Measurements from ENCODE around the gene NHLRC4.

Gene NHLRC4, protein sequence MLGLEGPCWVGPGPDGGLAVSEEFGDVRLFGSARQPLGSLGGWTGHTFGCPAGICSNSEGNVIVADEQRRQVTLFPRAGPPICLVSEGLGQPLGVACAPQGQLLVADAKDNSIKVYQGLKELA

DNA sequence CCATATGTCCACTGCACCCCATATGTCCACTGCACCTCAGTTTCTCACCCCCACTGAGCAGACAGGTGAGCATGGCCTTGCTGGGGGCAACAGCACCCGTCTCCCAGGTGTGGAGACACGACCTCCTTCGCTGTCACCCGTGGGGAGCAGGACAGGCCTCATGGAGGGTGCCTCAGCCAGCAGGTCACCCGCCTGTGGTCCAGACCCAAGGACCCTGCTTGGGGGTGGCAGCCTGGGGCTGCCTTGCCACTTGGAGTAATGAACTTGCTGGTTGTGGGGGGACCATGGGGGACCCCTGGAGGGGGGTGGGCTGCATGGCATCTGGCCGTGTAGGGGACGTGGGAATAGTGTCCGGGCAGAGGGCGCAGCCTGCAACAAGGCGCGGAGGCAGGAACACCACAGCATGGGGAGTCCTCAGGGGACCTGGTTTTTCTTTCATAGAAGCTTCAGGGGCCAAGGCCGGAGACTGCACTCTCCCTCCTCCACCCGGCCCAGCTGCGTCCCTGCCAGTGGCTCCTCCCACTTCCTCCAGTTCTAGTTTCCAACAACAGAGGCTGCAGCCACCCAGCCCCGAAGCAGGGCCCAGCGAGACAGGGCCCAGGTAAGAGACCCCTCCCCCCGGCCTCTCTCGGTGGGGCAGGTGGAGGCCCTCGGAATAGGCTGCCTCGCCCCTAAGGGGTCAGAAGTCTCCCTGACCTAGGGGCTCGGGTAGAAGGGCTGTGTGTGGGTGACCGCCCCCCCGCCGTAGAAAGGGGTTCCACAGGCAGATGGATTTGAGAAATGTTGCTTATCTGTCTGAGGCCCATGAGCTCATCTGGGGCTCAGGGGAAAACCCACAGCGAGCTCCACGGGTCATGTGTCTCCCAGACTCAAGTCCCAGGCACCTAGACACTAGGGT lies at the start of gene NHLRC4:
Gene NHLRC4, plus strand, starts transcription at position 531 of the 898 bp plus-strand sequence. CDS start 1,043 bp downstream, outside the sequence.
- no peak for DNase-seq (ENCODE audit: low read depth)

- no peak for DNase-seq (ENCODE audit: low read depth)
Observed at GRCh38 chr16:518858-519257, 47.9 kb upstream of the NHLRC4 start.

DNA sequence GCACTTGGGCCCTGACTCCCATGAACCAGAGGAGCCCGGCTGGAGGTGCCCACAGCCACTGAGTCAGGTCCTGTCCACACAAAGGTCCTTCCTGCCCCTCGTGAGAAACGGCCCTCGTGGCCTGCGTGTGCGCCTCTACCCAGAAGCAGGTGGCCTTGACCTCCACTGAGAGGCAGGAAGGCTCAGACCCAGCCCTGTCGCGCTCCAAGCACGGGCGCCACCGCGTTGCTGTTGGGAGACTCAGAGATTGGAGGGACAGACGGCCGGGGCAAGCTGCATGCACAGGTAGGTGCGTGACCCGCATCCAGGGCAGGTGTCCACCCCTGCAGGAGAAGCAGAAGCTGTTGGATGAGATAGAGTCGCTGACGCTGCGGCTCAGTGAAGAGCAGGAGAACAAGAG lies 47.4 kb upstream of the NHLRC4 start:
- DNase-seq (ENCODE audit: low read depth), result no peak

- no peak for DNase-seq (ENCODE audit: low read depth)
Observed at GRCh38 chr16:519841-520687, 46.7 kb upstream of the NHLRC4 start.

GRCh38 chr16:520847-521246 lies 46.0 kb upstream of the NHLRC4 start:
- no peak for DNase-seq (ENCODE audit: low read depth)

GRCh38 chr16:521381-522210 lies 45.2 kb upstream of the NHLRC4 start:
- DNase-seq (ENCODE audit: low read depth), result no peak

- no peak for DNase-seq (ENCODE audit: low read depth)
Observed at GRCh38 chr16:522320-523096, 44.3 kb upstream of the NHLRC4 start.

GRCh38 chr16:523097-523741 lies 43.6 kb upstream of the NHLRC4 start:
- DNase-seq (ENCODE audit: low read depth), result no peak

DNA sequence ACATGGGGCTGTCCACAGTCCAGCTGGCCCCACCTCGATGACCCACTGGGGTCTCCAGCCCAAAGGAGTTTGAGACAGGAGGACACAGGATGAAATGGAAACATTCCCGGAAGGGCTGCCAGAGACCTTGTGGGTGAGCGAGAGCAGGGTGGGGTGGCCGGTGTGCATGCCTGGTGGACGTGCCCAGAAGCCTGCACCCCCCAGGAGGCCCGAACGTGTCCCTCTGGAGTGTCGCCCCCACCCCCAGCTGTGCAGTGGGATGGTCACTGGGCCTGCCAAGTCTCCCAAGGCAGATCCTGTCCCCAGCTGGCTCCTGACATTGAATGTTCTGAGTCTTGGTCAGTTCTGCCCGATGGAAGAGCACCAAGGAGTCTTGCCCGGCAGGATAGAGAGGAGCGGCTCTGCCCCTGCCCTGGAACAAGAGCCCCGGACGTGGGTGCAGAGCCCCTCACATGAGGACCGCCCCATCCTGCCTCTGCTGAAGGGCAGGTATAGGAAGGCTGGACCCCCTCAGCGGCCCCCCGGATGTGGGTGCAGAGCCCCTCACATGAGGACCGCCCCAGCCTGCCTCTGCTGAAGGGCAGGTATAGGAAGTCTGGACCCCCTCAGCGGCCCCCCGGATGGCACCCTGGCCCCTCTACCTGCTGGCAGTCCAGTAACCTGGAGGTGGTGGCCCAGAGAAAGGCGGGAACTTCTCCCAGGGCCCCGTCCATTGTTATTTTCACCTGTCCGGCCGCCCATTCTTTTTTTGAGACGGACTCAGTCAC lies 42.3 kb upstream of the NHLRC4 start:
- no peak for DNase-seq (ENCODE audit: low read depth)

DNA sequence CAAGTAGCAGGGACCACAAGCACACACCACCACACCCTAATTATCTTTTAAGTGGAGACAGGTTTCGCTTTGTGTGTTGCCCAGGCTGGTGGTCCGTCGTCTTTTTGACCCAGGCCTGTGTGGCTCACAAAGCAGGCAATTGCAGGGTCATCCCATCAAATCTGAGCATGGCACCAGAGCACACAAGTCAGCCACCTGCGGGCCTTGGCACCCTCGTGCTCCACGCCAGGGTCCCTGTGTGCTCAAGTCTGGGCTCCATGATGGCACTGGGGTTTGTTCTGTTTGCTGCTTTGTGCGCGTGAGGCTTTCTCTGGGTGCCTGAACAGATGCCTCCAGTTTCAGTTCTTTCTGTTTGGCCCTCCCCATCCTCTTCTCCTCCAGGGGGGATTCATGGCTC lies 41.7 kb upstream of the NHLRC4 start:
- no peak for DNase-seq (ENCODE audit: low read depth)

DNA sequence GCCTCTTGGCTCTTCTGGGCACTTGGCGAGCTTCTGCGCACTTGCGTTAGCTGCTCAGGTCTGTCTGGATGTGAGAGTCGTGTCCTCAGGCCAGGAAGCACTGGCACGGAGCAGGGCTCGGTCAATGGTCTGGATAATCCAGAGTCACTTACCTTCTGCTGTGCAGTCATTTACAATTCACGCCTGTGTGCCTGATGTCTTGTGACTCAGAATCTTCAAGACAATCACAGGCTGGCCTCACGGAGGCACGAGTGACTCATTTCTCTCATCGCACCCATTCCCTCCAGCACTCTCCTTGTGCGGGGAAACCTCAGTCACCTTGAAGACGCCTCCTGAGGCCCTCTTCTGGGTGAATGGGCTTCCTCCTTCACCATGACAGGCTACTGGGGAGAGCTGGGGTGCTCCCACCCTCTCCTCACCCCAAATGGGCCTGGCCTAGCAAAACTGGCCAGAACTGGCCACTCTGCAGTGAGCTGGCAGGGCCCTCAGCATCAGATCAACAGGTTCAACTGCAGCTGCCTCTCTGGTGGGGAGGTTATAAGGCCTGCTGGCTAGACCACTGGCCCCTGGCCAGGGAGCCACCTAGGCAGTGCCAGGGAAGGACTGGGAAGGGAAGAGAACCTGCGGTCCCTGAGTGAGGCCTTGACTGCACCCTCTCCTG lies 41.2 kb upstream of the NHLRC4 start:
- DNase-seq (ENCODE audit: low read depth), result peak; percentile 55

GRCh38 chr16:526181-527014 lies 40.4 kb upstream of the NHLRC4 start:
- no peak for DNase-seq (ENCODE audit: low read depth)

DNA sequence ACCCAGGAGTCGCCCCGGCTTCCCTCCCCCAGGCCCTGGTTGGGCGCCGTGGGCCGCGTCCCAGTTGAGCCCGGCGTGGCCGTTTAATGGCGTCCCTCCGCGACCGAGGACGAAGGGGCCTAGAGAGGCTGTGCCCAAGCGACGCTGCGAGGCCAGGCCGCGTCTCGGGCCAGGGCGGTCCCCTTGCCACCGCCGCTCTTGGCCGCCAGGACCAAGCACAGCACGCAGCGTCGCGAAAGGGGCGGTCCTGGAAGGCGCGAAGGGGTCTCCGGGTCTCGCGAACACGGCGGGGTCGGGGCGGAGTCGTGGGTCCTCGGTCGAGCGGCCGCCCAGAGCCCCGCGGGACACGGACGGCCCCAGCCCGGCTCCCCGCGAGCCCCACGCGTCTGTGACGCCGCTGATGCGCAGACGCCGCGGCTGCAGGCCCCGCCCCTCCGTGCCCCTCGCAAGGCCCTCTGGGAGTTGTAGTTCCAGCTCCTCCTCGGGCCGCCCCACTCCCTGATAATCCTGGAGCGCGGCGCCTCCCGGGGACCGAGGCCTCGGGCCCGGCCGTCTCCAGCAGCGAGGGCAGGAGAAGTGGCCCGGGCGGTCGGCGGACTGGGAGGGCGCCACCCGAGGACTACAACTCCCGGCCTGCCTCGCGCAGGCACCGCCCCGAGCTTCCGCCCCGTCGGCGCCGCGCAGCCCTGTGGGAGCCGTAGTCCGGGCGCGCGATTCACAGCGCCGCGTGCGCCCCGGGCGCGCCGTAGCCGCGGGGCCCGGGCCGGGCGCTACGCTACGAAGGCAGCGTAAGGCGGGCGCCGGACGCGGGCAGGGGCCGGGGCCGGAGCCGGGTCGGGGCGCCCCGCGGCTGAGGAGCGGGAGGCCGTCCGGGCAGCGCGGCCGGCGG lies 39.5 kb upstream of the NHLRC4 start, which contains the start of gene CAPN15:
Gene CAPN15, plus strand, starts transcription at position 698 of the 889 bp plus-strand sequence. CDS start 19,127 bp downstream, outside the sequence.
- DNase-seq (ENCODE audit: low read depth), result peak; percentile 61

DNA sequence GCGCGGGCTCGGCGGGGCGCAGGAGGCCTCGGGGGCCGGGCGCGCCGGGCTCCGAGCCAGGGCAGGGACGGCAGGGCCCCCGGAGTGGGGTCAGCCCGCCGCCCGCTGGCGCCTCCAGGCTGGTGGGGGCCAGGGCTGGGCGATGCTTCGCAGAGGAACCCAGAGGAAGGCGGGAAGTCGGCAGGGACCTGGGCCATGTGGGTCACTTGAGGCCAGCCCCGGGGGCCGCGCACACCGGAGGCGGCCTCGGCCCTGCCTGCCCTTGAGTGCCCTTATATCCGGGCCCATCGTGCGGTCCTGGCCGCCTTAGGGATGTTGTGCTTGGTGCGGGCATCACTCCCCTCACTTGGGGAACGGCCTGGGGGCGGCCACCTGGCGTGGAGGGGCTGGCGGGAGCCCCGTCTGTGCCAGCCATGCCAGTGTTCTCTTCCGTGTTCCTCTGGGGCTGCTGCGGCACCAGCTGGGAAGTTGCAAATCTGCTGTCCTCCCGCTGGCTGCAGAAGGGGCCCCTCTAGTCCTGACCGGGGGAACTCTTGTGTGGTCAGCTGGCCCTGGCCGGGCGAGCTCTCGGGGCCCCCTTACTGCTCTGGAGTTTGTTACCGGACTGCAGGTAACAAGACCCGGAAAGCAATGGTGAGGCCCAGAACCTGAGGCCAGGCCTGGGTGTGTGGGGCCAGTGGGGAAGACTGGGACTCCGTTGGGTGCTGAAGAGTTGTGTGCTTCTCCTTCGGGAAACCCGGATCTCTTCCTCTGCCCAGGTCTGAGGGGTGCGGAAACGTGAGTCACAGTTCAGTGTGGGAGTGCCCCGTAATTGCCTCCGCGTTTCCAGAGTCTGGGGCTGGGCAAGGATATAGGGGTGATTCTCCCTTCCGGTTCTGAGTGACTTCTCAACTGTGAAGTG lies 38.4 kb upstream of the NHLRC4 start:
- DNase-seq (ENCODE audit: low read depth), result no peak

DNA sequence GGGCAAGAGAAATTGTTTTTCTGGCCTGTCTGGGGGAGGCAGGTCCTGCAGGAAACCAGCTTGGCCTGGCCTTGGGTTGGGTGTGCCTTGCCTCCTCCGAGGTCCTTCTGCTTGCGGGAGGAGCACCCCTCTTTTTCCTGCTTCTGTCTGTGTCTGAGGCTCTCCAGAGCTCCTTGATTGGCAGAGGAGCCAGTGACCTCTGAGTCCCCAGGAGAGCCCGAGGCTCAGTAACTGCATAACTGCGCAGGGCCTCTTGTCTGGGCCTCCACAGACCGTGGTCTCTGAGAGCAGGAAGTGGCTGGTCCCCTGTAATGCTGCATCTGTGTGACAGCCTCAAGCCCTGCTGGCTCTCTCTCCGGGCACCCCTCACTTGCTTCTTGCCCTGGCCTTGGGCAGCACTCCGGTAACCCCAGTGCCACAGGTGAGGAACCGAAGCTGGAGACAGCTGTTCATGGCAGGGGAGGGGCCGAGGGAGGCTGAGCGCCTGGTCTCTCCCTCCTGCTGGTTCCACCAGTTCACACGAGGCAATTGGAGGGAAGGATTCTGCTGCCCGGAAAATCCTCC lies 37.7 kb upstream of the NHLRC4 start:
- DNase-seq (ENCODE audit: low read depth), result no peak

Measured in stimulated activated CD8-positive, alpha-beta memory T cell treated with anti-CD3 and anti-CD28 coated beads, Interleukin-7, amount 100 ng/mL, for 24 hours (primary cell).